ENCODE results near the gene SACS. TPM values are rescaled to one million over a fixed set of nuclear protein-coding genes. Genes with fewer than 3 reads are reported as not detected.
A peak's percentile ranks its signal among the peaks of the same experiment; 100 is the strongest.

The SACS gene
- total and polyA plus RNA-seq, 12 donors = 4.7 to 44.5 (median 20.0) TPM

GRCh38 chr13:23450340-23451046 is 17.0 kb upstream of the SACS start:
- intact Hi-C loops (cut with DNase I) = no loop called here
- no peak overlapping the region for H3K27ac ChIP-seq
- H3K4me1 ChIP-seq = no peaks in the 10 kb centered on the region
- 54 to 63% methylated on average over 8 of the region's 8 CpGs for WGBS, 2 donors
- H3K4me3 ChIP-seq = no peak overlapping the region
- no peak for ATAC-seq
- no peak for DNase-seq
- no peaks in the 10 kb centered on the region for H3K36me3 ChIP-seq
- no peaks in the 10 kb centered on the region for H3K9me3 ChIP-seq
- no peak for TF ChIP-seq CTCF (IDR thresholded peaks at IDR 0.05)
- H3K27me3 ChIP-seq = no peaks in the 10 kb centered on the region

DNA sequence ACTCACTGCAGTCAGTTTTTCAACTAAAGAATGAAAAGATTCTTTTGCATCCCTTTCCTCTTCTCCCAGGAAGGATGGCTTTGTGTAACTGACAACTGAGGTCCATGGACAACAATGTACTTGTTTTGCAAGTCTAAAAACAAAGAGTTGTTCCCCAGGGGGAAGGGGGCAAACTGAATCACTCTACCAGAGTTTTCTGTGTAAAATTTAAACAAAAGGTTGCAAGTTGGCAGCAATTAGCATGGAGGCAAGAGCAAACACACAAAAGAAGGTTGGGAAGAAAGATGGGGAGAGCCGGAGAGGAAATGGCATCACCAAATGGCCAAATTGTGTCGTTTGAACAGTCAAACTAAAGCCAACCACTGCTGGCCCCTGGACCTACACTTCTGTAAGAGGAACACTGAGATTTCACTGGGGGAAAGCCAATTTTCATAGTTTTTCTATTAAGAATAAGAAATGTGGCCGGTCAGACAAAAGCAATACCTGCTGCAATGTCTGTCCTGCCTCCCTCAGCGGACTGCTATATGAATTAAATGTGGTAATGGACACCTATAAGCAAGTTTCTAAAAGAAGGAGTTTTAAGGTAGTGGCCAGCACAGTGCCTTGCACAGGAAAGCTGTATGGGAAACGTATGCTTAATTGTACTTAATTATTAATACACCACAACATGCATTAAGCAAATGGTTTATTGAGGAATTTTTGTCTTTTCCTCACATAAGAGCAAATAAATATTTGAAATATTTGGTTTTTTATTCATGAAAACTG is 16.1 kb upstream of the SACS start:
- Histone ChIP-seq H3K4me1 (no peaks in the 10 kb centered on the region), H3K27ac (no peak overlapping the region)

DNA sequence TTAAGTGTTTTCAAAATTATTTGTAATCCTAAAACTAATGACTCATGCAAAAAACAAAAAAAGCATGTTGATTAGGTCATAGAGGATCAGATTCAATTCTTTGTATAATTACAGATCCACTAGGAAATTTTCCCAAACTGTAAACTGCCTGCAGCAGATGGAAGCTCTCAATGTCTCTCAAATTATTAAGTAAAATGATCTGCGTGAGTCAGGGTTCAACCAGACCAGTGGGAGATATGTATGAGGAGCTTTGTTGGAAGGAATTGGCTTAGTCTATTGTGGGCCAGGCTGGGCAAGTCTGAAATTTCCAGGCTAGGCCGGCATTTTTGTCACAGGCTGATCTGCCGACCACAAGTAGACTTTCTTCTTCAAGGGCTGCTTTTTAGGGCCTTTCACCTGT is 14.4 kb upstream of the SACS start:
- Histone ChIP-seq H3K9me3 (no peaks in the 10 kb centered on the region), H3K27me3 (no peaks in the 10 kb centered on the region), H3K4me3 (no peak overlapping the region), H3K27ac (peak overlapping the region in 2 of 10 donors; percentile 14 to 29), H3K4me1 (no peaks in the 10 kb centered on the region), H3K36me3 (no peaks in the 10 kb centered on the region)
- intact Hi-C loops (cut with DNase I) = no loop called here
- WGBS, 2 donors = 69 to 73% methylated on average over 3 of the region's 3 CpGs
- ATAC-seq (peak in 7 of 8 donors; percentile 43 to 87 (median 68)), DNase-seq (no peak)
- no peak for TF ChIP-seq CTCF (IDR thresholded peaks at IDR 0.05)

More for the DNA sequence above, 16.1 kb upstream of the SACS start:
- 69 to 71% methylated on average over 5 of the region's 5 CpGs for WGBS, 2 donors
- Histone ChIP-seq H3K4me3 (no peak overlapping the region), H3K27me3 (no peaks in the 10 kb centered on the region), H3K9me3 (no peaks in the 10 kb centered on the region), H3K36me3 (no peaks in the 10 kb centered on the region)
- ATAC-seq (no peak), DNase-seq (no peak)
- TF ChIP-seq CTCF (IDR thresholded peaks at IDR 0.05) = no peak
- intact Hi-C loops (cut with DNase I) = no loop called here

- 73 to 75% methylated on average over 1 of the region's 1 CpG for WGBS, 2 donors
- no peak overlapping the region for H3K27ac ChIP-seq
- no peaks in the 10 kb centered on the region for H3K9me3 ChIP-seq
- H3K36me3 ChIP-seq = no peaks in the 10 kb centered on the region
- DNase-seq (no peak), ATAC-seq (no peak)
- H3K27me3 ChIP-seq = no peaks in the 10 kb centered on the region
- no peak for TF ChIP-seq CTCF (IDR thresholded peaks at IDR 0.05)
- H3K4me1 ChIP-seq = peaks cover 0 to 4% (median 0%) of the 10 kb centered on the region in 9 donors
- no peak overlapping the region for H3K4me3 ChIP-seq
- intact Hi-C loops (cut with DNase I) = no loop called here
Measured at GRCh38 chr13:23445794-23446193, 12.3 kb upstream of the SACS start.
